GM21528 (cell line): ENCODE data around the gene ALDH3B2.
A peak's percentile ranks its signal among the peaks of the same experiment; 100 is the strongest.

Source experiments
- ATAC-seq: cut with Tn5 transposase; IDR thresholded peaks from one replicate; pipeline ENCODE4 v1.9.1; 2021; ENCODE audit warnings: mild to moderate bottlenecking, moderate library complexity; ENCODE audit not compliant: unreplicated experiment, low FRiP score

ALDH3B2 gene

DNA sequence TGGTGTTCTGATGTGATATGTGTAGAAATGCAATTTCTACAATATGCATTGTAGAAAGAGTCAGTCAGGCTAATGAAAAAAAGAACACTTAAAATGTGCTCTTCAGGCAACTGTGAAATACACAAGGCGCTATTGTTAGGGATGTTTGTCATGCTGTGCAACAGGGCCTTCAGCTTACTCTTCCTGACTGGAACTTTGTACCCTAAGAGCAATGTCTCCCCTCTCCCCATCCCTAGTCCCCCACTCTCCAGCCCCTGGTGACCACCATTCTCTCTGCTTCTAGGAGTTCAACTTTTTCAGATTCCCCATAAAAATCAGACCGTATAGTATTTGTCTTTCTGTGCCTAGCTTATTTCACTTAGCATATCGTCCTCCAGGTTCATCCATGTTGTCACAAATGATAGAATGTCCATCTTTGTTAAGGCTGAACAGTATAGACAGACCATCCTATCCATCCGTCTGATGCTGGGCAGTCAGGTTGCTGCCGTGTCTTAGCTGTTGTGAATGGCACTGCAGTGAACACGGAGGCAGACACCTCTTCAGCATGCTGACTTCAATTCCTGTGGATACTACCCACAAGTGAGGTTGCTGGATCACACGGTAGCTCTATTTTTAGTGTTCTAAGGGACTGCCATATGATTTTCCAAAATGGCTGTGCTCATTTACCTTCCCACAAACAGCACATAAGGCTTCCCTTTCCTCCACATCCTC, 57.0 kb downstream of the ALDH3B2 start:
- no peak for ATAC-seq

DNA sequence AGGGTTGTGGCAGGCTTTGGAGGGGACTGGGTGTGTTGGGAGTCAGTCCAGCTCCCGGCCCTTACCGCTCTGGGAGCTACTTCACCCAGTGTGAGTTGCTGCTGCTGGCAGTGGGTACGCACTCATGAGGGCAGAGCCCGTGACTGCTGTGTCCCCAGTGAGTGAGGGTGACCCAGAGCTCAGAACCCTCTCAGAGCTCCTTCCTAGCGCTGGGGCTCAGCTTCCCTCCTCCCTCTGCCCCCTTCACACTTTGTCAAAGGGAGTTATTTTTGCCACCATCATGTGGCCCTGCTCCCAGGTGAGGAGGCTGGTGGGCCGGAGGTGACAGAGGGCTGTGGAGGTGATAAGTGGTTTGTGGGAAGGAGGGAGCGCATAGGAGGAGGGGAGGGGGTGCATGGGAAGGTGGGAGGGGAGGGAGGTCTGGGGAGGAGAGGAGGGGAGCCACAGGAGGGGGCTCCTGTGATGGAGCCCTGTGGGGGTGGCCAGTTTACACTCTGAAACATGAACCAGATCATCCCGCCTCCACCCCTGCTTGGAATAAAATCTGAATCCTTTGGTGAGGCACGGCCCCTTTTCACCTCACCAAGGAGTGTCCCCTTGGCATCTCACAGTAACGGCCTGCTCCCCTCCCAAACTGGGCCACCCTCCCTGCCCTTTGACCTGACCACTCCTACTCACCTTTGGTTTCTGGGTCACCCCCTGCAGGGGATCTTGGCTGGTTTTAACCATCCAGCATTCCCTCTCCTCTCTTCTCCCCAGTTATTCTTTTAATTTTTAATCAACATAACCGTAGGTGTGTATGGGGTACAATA, 57.8 kb downstream of the ALDH3B2 start:
- no peak for ATAC-seq

DNA sequence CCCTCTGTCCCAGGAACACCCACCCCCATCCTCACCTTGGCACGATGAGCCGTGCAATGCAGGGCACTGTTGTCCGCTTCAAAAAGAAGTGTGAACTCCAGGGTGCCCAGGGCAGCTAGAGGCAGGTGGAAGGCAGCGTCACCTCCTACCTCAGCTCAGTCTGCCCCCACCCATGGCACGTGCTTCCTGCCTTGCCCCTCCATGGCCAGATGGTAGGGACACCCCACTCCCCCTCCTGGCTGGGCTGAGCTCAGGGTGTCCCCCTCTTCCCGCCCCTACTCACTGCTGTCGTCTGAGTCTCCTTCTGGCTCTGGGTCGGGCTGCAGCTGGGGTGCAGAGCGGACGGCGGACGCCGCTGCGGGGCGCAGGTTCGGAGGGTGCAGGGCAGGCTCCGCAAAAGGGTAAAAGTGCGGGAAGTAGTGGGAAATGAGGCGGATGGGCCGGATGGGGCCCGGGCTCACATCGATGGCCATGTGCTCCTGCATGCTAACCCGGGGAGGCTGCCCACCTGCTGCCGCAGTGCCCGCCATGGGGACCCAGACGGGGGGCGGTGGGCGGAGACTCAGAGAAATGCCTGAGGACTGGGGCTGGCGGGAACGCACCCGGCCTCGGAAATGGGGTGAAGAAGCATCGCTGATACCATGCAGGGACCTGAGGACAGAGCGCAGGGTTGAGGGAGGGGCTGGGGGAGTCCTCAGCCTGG, 58.5 kb downstream of the ALDH3B2 start:
- ATAC-seq = no peak

DNA sequence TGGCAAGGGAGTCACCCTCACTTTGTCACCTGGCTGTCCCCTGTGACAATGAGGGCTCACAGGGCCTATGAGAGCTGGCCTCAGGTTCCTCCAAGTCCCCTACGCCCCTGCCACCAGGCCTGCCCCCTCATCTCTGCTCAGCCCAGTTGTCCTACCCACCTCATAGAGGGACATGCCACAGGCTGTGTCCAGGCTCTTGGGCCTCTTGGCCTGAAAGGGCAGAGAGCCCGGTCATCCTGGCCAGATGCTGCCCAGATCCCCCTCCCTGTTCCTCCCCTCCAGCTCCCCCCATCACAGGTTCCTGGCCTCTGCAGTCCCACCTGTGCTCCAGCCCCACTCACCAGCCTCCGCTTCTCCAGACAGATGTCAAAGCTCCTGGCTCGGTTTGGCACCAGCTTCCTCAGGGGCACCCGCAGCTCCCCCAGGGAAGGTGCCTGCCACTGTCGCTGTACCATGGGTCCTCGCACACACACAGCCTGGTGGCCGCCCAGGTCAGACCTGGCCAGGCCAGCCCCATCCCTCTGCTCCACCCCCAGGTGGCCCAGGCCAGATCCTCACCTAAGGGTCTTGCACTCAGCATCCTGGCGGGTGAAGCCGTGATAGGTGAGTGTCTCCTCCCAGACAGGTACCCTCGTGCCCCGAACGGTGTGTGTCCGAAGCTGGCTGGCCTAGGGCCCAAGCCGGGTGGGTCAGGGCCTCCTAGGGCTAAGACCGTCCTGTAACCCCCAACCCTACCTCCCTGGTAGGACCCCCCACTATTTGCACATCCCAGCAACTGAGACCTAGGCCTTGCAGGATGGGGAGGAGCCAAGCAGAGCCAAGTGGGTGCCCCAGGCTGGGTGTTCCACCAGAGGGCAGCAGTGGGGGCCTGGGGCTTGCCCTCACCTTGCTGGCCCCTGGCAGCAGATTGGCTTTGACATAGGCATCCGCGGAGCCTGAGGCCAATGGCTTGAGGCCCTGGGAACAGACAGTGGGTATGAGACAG, 59.4 kb downstream of the ALDH3B2 start:
- ATAC-seq = peak; percentile 2

DNA sequence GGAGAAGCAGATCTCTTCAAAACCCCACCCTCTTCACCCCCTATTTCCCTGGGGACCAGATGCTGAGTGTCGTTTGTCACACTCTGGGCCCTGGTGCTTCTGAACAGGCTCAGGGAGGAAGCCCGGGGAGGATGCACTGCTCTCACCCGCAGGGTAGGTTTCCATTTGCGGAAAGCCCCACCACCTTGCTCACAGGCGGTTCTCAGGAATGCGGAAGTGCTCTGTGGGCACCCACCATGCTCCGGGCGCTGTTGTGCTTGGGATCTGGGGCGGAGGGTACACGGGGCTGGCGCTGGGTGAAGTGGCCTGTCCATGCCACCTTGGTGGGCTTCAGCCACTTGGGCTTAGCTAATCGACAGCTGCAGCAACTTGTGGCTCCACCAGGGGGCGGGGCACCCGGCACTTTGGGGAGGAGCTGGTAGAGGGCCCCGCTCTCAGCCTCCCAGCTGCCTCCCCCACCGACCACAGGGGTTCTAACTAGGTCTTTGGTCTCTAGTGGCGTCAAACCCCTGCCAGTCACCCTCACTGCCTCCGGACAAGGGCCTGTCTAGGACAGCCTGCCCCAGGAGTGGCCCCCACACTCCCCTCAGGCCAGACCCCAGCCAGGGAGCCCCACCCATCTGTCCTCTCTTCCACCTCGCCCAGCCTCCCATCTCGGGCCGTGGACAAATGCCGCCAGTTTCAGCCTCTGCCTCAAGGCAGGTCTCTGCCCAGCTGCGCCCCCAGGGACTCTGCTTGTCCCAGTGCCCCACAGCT, 60.3 kb downstream of the ALDH3B2 start:
- ATAC-seq = peak; percentile 73

DNA sequence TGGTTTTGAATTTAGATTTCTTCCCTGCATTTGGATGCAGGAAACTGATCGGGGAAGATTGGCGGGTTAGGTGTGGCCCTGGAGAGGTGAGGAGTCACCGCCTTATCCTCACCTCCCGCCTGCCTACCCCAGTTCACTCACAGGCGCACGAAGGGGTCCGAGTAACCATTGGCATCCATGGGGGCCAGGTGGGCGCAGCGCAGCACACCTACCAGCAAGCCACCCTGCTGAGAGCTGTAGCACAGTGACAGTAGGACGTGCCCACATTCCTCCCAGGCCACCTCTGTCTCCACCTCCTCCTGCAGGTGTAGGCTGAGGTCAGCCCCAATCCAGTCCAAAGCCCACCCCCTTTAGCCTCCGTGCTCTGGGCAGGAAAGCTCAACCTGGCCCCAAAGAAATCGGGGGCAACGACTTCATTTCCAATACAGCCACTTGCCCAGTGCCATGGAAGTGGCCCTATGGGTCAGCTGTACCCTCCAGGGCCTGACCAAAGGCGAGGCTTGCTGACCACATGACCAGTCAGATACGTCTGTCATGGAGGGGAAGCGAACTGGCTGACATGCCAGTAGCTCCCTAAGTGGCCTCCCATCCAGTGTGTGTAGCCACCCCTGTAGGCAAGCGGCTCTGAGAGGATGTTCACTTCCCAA, 61.0 kb downstream of the ALDH3B2 start:
- ATAC-seq = no peak

DNA sequence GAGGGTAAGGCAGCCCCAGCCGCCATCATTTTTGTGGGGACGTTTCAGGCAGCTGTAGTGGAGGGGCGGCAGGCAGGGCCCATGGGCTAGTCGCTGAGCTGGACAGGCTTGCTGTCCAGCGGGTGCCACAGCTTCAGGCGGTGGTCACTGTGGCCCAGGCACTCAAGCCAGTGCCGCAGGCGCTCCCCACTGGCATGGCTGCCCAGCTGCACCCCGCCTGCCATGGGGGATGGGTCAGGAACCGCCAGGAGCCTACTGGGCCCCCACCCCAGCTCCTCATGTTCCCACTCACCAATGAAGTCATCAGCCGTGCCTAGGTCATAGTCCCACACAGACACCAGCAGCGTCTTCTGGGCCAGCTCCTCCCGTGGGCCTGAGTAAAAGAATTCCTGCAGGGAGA, 61.7 kb downstream of the ALDH3B2 start:
- no peak for ATAC-seq
